Endodermal cell (in vitro differentiated cells): ENCODE measurements around the gene IL13RA2. TPM values are rescaled to one million over a fixed set of nuclear protein-coding genes. Genes with fewer than 3 reads are reported as not detected.

Source experiments
- DNase-seq: peaks from one replicate; pipeline ENCODE4 v3.0.0-alpha.2; 2017
- H3K27ac ChIP-seq: 2 replicates; pipeline ENCODE4 v1.5.1; 2013; ENCODE audit warnings: mild to moderate bottlenecking, low read depth, low read length, moderate library complexity
- H3K27me3 ChIP-seq: 2 replicates; pipeline ENCODE4 v1.6.1; 2013; ENCODE audit warnings: mild to moderate bottlenecking, low read length, moderate library complexity; ENCODE audit not compliant: insufficient read depth, control insufficient read depth, poor library complexity, severe bottlenecking
- H3K36me3 ChIP-seq: 2 replicates; pipeline ENCODE4 v1.7.0; 2013; ENCODE audit warnings: mild to moderate bottlenecking, low read length, moderate library complexity; ENCODE audit not compliant: control insufficient read depth, insufficient read depth
- H3K4me1 ChIP-seq: one replicate; pipeline ENCODE4 v1.7.0; 2013; ENCODE audit warnings: low read length; ENCODE audit not compliant: control insufficient read depth, insufficient read depth
- H3K4me3 ChIP-seq: 2 replicates; pipeline ENCODE4 v1.5.1; 2013; ENCODE audit warnings: mild to moderate bottlenecking, low read length, moderate library complexity
- H3K9ac ChIP-seq: 2 replicates; pipeline ENCODE4 v1.6.1; 2013; ENCODE audit warnings: mild to moderate bottlenecking, low read length, moderate library complexity; ENCODE audit not compliant: poor library complexity, severe bottlenecking; ENCODE audit errors: extremely low read depth
- H3K9me3 ChIP-seq: 2 replicates; pipeline ENCODE4 v1.6.1; 2013; ENCODE audit warnings: mild to moderate bottlenecking, low read length, moderate library complexity; ENCODE audit not compliant: control insufficient read depth
- H3K27ac Mint-ChIP-seq: 2 replicates; pipeline ENCODE4 v1.8.0; 2020; ENCODE audit warnings: mixed read lengths
- H3K27me3 Mint-ChIP-seq: 2 replicates; pipeline ENCODE4 v1.8.0; 2021; ENCODE audit warnings: mild to moderate bottlenecking, mixed read lengths; ENCODE audit not compliant: insufficient read depth
- H3K36me3 Mint-ChIP-seq: 2 replicates; pipeline ENCODE4 v1.8.0; 2020; ENCODE audit warnings: low read depth, mixed read lengths
- H3K4me1 Mint-ChIP-seq: 2 replicates; pipeline ENCODE4 v1.8.0; 2020; ENCODE audit warnings: mixed read lengths
- H3K4me3 Mint-ChIP-seq: 2 replicates; pipeline ENCODE4 v1.8.0; 2020; ENCODE audit warnings: mild to moderate bottlenecking, moderate library complexity, mixed read lengths
- H3K9me3 Mint-ChIP-seq: 2 replicates; pipeline ENCODE4 v1.8.0; 2020; ENCODE audit warnings: mild to moderate bottlenecking, mixed read lengths
- CTCF ChIP-seq: fragments of 200-600 bp; sonication (generic); conservative IDR thresholded peaks from 2 replicates; pipeline ENCODE4 v1.5.0; 2021; ENCODE audit warnings: antibody characterized with exemption, mild to moderate bottlenecking
- WGBS, 2 experiments: methylation state at CpG; one replicate each; pipeline versions ENCODE4 v1.1.5 to v1.1.7; 2013; ENCODE audit warnings: missing lambda C conversion rate in 2 of 2, mixed read lengths in 1 of 2; ENCODE audit not compliant: insufficient coverage in 1 of 2, insufficient read length in 1 of 2; 5-methylcytosine and 5-hydroxymethylcytosine counted together
- long read RNA-seq, 4 experiments: library from polyadenylated mRNA in 2 of 4; library from RNA in 1 of 4; library from capped mRNA in 1 of 4; stranded (forward) in 3 of 4; unstranded in 1 of 4; transcript quantifications; one replicate each; pipeline ENCODE4 v2.0.0, GENCODE V29; 2020 to 2021; ENCODE audit warnings: inconsistent platforms in 1 of 4
- polyA plus RNA-seq, 2 experiments: library from polyadenylated mRNA; stranded (reverse); fragments of 50-300 nt; gene quantifications; one replicate each; pipeline ENCODE4 v1.2.3, GENCODE V29; 2013
- total RNA-seq, 2 donors: library from RNA; stranded (reverse); fragmentation: NEBNext Ultra II Directional in 1 of 2; extraction: Animal tissue kit (Norgen Biotek cat#: 25700) in 1 of 2; gene quantifications; 2 replicates in 1 of 2; 3 replicates in 1 of 2; pipeline ENCODE4 v1.2.1, GENCODE V29; 2021

IL13RA2 gene
- total RNA-seq: not detected
- polyA plus RNA-seq (2013, experiment 1 of 2): 0.53 TPM
- polyA plus RNA-seq (2013, experiment 2 of 2): 0.70 TPM
- long read RNA-seq, experiment 1: 0 reads
- long read RNA-seq, experiment 2: 0 reads
- long read RNA-seq, experiment 3: 0 reads
- long read RNA-seq, experiment 4: 0 reads

- H3K27ac Mint-ChIP-seq: no peak within 1 kb of the TSS
These were observed at the start of gene IL13RA2 for GRCh38 chrX:115017455-115017854. TSS of gene IL13RA2 (minus strand) at chrX:115017616. CDS start at chrX:115017269, 347 bp downstream.

GRCh38 chrX:115065304-115065703 lies 47.9 kb upstream of the IL13RA2 start:
- H3K9me3 Mint-ChIP-seq: peaks cover 15% of the 10 kb centered on the region
- H3K36me3 ChIP-seq: no peaks in the 10 kb centered on the region
- H3K9ac ChIP-seq: no peak overlapping the region
- no peaks in the 10 kb centered on the region for H3K4me1 ChIP-seq
- no peaks in the 10 kb centered on the region for H3K36me3 Mint-ChIP-seq
- H3K4me3 Mint-ChIP-seq: no peak overlapping the region
- H3K4me3 ChIP-seq: no peak overlapping the region
- no peak overlapping the region for H3K27ac Mint-ChIP-seq
- peaks cover 2% of the 10 kb centered on the region for H3K4me1 Mint-ChIP-seq
- no peaks in the 10 kb centered on the region for H3K27me3 ChIP-seq
- TF ChIP-seq CTCF: no peak
- no peak overlapping the region for H3K27ac ChIP-seq
- no peaks in the 10 kb centered on the region for H3K9me3 ChIP-seq
- no peak for DNase-seq
- H3K27me3 Mint-ChIP-seq: peaks cover 30% of the 10 kb centered on the region

More at GRCh38 chrX:115017455-115017854, at the start of gene IL13RA2:
- TF ChIP-seq CTCF: no peak
- Histone ChIP-seq H3K4me3 (no peak within 1 kb of the TSS), H3K4me1 (no peaks in the 10 kb centered on the region), H3K36me3 (no peaks in the 10 kb centered on the region), H3K9ac (no peak within 1 kb of the TSS), H3K9me3 (no peaks in the 10 kb centered on the region), H3K27ac (no peak within 1 kb of the TSS), H3K27me3 (no peaks in the 10 kb centered on the region)
- Mint-ChIP-seq H3K4me3 (no peak within 1 kb of the TSS), H3K4me1 (no peaks in the 10 kb centered on the region), H3K9me3 (no peaks in the 10 kb centered on the region), H3K27me3 (no peaks in the 10 kb centered on the region), H3K36me3 (no peaks in the 10 kb centered on the region)
- no peak for DNase-seq
- 99% methylated on average over 8 of the region's 11 CpGs; no CpG with 5 or more reads in 1 of the 2 experiments for WGBS, 2 experiments

- Mint-ChIP-seq H3K4me3 (no peak overlapping the region), H3K9me3 (peaks cover 15% of the 10 kb centered on the region), H3K27me3 (peaks cover 22% of the 10 kb centered on the region), H3K36me3 (no peaks in the 10 kb centered on the region), H3K27ac (no peak overlapping the region), H3K4me1 (no peaks in the 10 kb centered on the region)
- TF ChIP-seq CTCF: no peak
- Histone ChIP-seq H3K27ac (no peak overlapping the region), H3K36me3 (no peaks in the 10 kb centered on the region), H3K27me3 (no peaks in the 10 kb centered on the region), H3K4me1 (no peaks in the 10 kb centered on the region), H3K9me3 (no peaks in the 10 kb centered on the region), H3K9ac (no peak overlapping the region), H3K4me3 (no peak overlapping the region)
- 50 to 57% methylated on average over 1 to 2 of the region's 2 CpGs for WGBS, 2 experiments
- no peak for DNase-seq
These were observed 42.6 kb upstream of the IL13RA2 start for GRCh38 chrX:115060013-115060412.
